Measurements from ENCODE around the gene ANKRD30B. TPM values are rescaled to one million over a fixed set of nuclear protein-coding genes. Genes with fewer than 3 reads are reported as not detected.
"Not testable (repeated sequence)": the region's sequence is repeated elsewhere in the genome, so short reads cannot be mapped to it uniquely, and the experiment has no call there.

The ANKRD30B gene
- total and polyA plus RNA-seq, 9 of the 15 experiments (the other 6 are each of a cell fraction or from before 2014, with no cell fraction given) = not detected

DNA sequence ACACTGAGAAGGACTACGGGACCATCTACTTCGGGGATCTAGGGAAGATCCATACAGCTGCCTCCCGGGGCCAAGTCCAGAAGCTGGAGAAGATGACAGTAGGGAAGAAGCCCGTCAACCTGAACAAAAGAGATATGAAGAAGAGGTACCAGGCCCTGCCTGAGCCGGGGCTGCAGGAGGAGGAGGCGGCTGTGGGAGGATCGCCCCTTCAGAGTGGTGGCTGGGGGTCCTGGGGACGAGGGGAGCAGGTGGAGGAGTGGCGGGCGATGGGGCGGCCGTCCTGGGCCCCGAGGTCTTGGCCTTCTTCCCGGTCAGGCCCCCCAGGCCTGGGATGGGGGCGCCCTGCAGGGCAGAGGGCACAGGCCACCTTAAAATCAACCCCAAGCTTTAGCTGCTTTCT lies 524 bp downstream of the ANKRD30B start (continued):
- TF ChIP-seq ZNF561 (CRISPR knock-in tag; conservative IDR thresholded peaks at IDR 0.05) = no peak
- no peak for TF ChIP-seq U2AF1 (optimal IDR thresholded peaks at IDR 0.05; ENCODE audit: low read depth, low read length)
- no peak for TF ChIP-seq NFXL1 (CRISPR knock-in tag; IDR thresholded peaks at IDR 0.05)
- no peak for TF ChIP-seq HMGN3 (IDR thresholded peaks at IDR 0.05; ENCODE audit: borderline replicate concordance, extremely low read depth, insufficient read length, low read depth, low read length)
- no peak for TF ChIP-seq YY1 (IDR thresholded peaks at IDR 0.05; ENCODE audit: borderline replicate concordance in 1 of 3, control insufficient read depth in 1 of 3, extremely low read depth in 1 of 3, insufficient read depth in 3 of 3, insufficient read length in 1 of 3, insufficient replicate concordance in 2 of 3, low read depth in 1 of 3, low read length in 2 of 3)
- no peak for TF ChIP-seq MLX (CRISPR knock-in tag; conservative IDR thresholded peaks at IDR 0.05)
- no peak for TF ChIP-seq HNRNPH1 (optimal IDR thresholded peaks at IDR 0.05; ENCODE audit: low read depth, low read length)
- no peak for TF ChIP-seq GTF2A2 (tag; IDR thresholded peaks at IDR 0.05)
- TF ChIP-seq PCBP1 (IDR thresholded peaks at IDR 0.05; ENCODE audit: low read depth, low read length, poor library complexity, severe bottlenecking) = no peak

DNA sequence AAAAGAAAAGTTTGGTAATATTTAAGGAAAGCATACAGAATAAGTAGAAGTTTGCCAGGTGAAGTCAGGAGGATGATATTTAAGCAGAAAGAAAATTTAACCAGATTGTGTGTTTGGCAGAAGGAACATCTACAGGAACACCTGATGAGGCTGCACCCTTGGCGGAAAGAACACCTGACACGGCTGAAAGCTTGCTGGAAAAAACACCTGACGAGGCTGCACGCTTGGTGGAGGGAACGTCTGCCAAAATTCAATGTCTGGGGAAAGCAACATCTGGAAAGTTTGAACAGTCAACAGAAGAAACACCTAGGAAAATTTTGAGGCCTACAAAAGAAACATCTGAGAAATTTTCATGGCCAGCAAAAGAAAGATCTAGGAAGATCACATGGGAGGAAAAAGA lies 15.6 kb downstream of the ANKRD30B start:
- H3K79me2 ChIP-seq (ENCODE audit: control insufficient read depth, insufficient read depth, low read length); DNase-seq (ENCODE audit: extremely low read depth in 1 of 4, low spot score in 3 of 4); H4K20me1 ChIP-seq (replicated peaks; ENCODE audit: control insufficient read depth, insufficient read depth, low read length); ATAC-seq; H3K9me1 ChIP-seq (ENCODE audit: control insufficient read depth, insufficient read depth, low read length); in situ Hi-C loops (cut with MboI); H3K27me3 ChIP-seq (ENCODE audit: control insufficient read depth in 2 of 2, insufficient read depth in 2 of 2, low read length in 2 of 2); CTCF ChIA-PET (ENCODE audit: low intra/inter-chr PET ratio); H3K36me3 ChIP-seq (ENCODE audit: control insufficient read depth, insufficient read depth, low read length); FAIRE-seq; BruUV-seq (replicated peaks); H3K27ac ChIP-seq (ENCODE audit: extremely low read depth, low read depth, low read length); H3K4me2 ChIP-seq (ENCODE audit: insufficient read depth, low read length); H2AFZ ChIP-seq (ENCODE audit: low read depth, low read length); POLR2A ChIA-PET; H3K4me3 ChIP-seq; intact Hi-C loops (cut with micrococcal nuclease); H3K4me1 ChIP-seq (replicated peaks in 1 of 2; ENCODE audit: control insufficient read depth in 2 of 2, insufficient read depth in 2 of 2, low read length in 2 of 2); H3K9me3 ChIP-seq (replicated peaks; ENCODE audit: control insufficient read depth, insufficient read depth, low read depth, low read length); H3K9ac ChIP-seq (ENCODE audit: insufficient read depth in 1 of 2, low read depth in 2 of 2, low read length in 2 of 2): not testable (repeated sequence)
- WGBS (ENCODE audit: insufficient coverage, low coverage, missing lambda C conversion rate) = 0% methylated on average over 5 of the region's 5 CpGs
